SH-SY5Y (cell line): ENCODE measurements around the gene SAMD11.

Source experiments
- GATA2 ChIP-seq: IDR thresholded peaks from 2 replicates; pipeline ENCODE4 v1.6.1; 2011; ENCODE audit warnings: mild to moderate bottlenecking, low read depth, low read length
- GATA3 ChIP-seq: IDR thresholded peaks from 2 replicates; pipeline ENCODE4 v1.6.1; 2011; ENCODE audit warnings: low read depth, mild to moderate bottlenecking, low read length, moderate library complexity

- no peak for TF ChIP-seq GATA3
- no peak for TF ChIP-seq GATA2
These were observed 57.8 kb downstream of the SAMD11 start for GRCh38 chr1:981491-981954.
